Left lung (tissue), 14 donors: ENCODE data around the gene SUMF2. TPM values are rescaled to one million over a fixed set of nuclear protein-coding genes. Genes with fewer than 3 reads are reported as not detected.
"Not testable (repeated sequence)": the region's sequence is repeated elsewhere in the genome, so short reads cannot be mapped to it uniquely, and the experiment has no call there.

Source experiments
- ATAC-seq: fragments of 200-7000 bp; cut with Tn5 transposase; one replicate; pipeline ENCODE4 v1.9.1; 2020; ENCODE audit warnings: moderate library complexity
- DNase-seq, 4 donors: peaks; one replicate each; pipeline ENCODE4 v3.0.0-alpha.2; 2013 to 2020
- H3K27ac ChIP-seq, 2 donors: fragments of 200-600 bp; sonication (generic) in 1 of 2; one replicate each; pipeline versions ENCODE4 v1.5.0 to v1.8.0; 2020 to 2021
- H3K27me3 ChIP-seq, 2 donors: fragments of 200-600 bp; sonication (generic) in 1 of 2; one replicate each; pipeline versions ENCODE4 v1.5.0 to v1.8.0; 2020 to 2021
- H3K36me3 ChIP-seq, 2 donors: fragments of 200-600 bp; sonication (generic) in 1 of 2; one replicate each; pipeline versions ENCODE4 v1.5.0 to v1.8.0; 2020 to 2021
- H3K4me1 ChIP-seq, 2 donors: fragments of 200-600 bp; one replicate each; pipeline ENCODE4 v1.8.0; 2021
- H3K4me3 ChIP-seq, 2 donors: fragments of 200-600 bp; sonication (generic) in 1 of 2; one replicate each; pipeline versions ENCODE4 v1.5.0 to v1.8.0; 2020 to 2021; ENCODE audit warnings: mild to moderate bottlenecking in 1 of 2
- H3K9me3 ChIP-seq, 2 donors: fragments of 200-600 bp; sonication (generic) in 1 of 2; one replicate each; pipeline versions ENCODE4 v1.5.0 to v1.8.0; 2020 to 2021
- CTCF ChIP-seq, 2 donors: fragments of 200-600 bp; sonication (generic) in 1 of 2; IDR thresholded peaks; one replicate each; pipeline versions ENCODE4 v1.5.0 to v1.8.0; 2021; ENCODE audit warnings: antibody characterized with exemption in 2 of 2
- intact Hi-C, 2 donors: fragments of 100-400 bp; cut with DNase I; formaldehyde crosslinking; loops; one replicate each; pipeline versions ENCODE4 v1.11.2 to v1.14.2; 2022
- long read RNA-seq, 12 donors: library from polyadenylated mRNA in 2 of 12; unstranded in 2 of 12; transcript quantifications; one replicate each; pipeline ENCODE4 v2.0.0 and lab custom pipeline, GENCODE V29; 2019 to 2026
- polyA plus RNA-seq, 6 donors: library from polyadenylated mRNA; unstranded; fragments of 120-200 nt; gene quantifications; one replicate each; pipeline ENCODE4 v1.2.1, GENCODE V29; 2013; ENCODE audit not compliant: insufficient read length in 6 of 6
- total RNA-seq, 2 donors: library from RNA; stranded (reverse); fragmentation: NEBNext Ultra II Directional; extraction: Animal tissue kit (Norgen Biotek cat#: 25700); gene quantifications; one replicate each; pipeline ENCODE4 v1.2.1, GENCODE V29; 2021
- donor health status: DM: no; HTN: yes; CAD: no.
- donor health status: DM: no; HTN: no; CAD: no.

The SUMF2 gene
- total RNA-seq (100 to 1,000 TPM; 134 to 151 TPM), polyA plus RNA-seq (100 to 1,000 TPM; 105 to 133 (median 108) TPM)
- long read RNA-seq, donor 1, transcript SUMF2-216 (3 exons, 1,195 nt): minor isoform, 6 of 32 reads
- long read RNA-seq, donor 1, transcript SUMF2-208 (9 exons, 2,052 nt): major isoform, 17 of 32 reads
- long read RNA-seq, donor 1, partial matches to known transcripts: 6 of 32 reads
- long read RNA-seq, donor 1, other reads (novel, unspliced or antisense): 0 of 32 reads
- long read RNA-seq, donor 2, transcript SUMF2-208 (9 exons, 2,052 nt): major isoform, 14 of 24 reads
- long read RNA-seq, donor 2, partial matches to known transcripts: 0 of 24 reads
- long read RNA-seq, donor 2, other reads (novel, unspliced or antisense): 0 of 24 reads
- long read RNA-seq, donor 3, transcript SUMF2-208 (9 exons, 2,052 nt): major isoform, 10 of 13 reads
- long read RNA-seq, donor 3, partial matches to known transcripts: 0 of 13 reads
- long read RNA-seq, donor 3, other reads (novel, unspliced or antisense): 0 of 13 reads
- long read RNA-seq, donor 4, transcript SUMF2-208 (9 exons, 2,052 nt): major isoform, 81 of 110 reads
- long read RNA-seq, donor 4, partial matches to known transcripts: 3 of 110 reads
- long read RNA-seq, donor 4, other reads (novel, unspliced or antisense): 11 of 110 reads
- long read RNA-seq, donor 5, transcript SUMF2-218 (5 exons, 568 nt): minor isoform, 5 of 33 reads
- long read RNA-seq, donor 5, transcript SUMF2-208 (9 exons, 2,052 nt): major isoform, 17 of 33 reads
- long read RNA-seq, donor 5, partial matches to known transcripts: 0 of 33 reads
- long read RNA-seq, donor 5, other reads (novel, unspliced or antisense): 0 of 33 reads
- long read RNA-seq, donor 6, transcript SUMF2-208 (9 exons, 2,052 nt): major isoform, 22 of 24 reads
- long read RNA-seq, donor 6, partial matches to known transcripts: 0 of 24 reads
- long read RNA-seq, donor 6, other reads (novel, unspliced or antisense): 0 of 24 reads
- long read RNA-seq, donor 7, transcript SUMF2-208 (9 exons, 2,052 nt): major isoform, 15 of 20 reads
- long read RNA-seq, donor 7, partial matches to known transcripts: 0 of 20 reads
- long read RNA-seq, donor 7, other reads (novel, unspliced or antisense): 0 of 20 reads
- long read RNA-seq, donor 8, transcript SUMF2-208 (9 exons, 2,052 nt): major isoform, 9 of 17 reads
- long read RNA-seq, donor 8, partial matches to known transcripts: 0 of 17 reads
- long read RNA-seq, donor 8, other reads (novel, unspliced or antisense): 0 of 17 reads
- long read RNA-seq, donor 9: 0 reads
- long read RNA-seq, donor 10, transcript SUMF2-208 (9 exons, 2,052 nt): major isoform, 64 of 95 reads
- long read RNA-seq, donor 10, transcript SUMF2-216 (3 exons, 1,195 nt): minor isoform, 5 of 95 reads
- long read RNA-seq, donor 10, partial matches to known transcripts: 6 of 95 reads
- long read RNA-seq, donor 10, other reads (novel, unspliced or antisense): 10 of 95 reads
- long read RNA-seq, donor 11, transcript SUMF2-208 (9 exons, 2,052 nt): major isoform, 13 of 22 reads
- long read RNA-seq, donor 11, partial matches to known transcripts: 0 of 22 reads
- long read RNA-seq, donor 11, other reads (novel, unspliced or antisense): 0 of 22 reads
- long read RNA-seq, donor 12, transcript SUMF2-208 (9 exons, 2,052 nt): major isoform, 15 of 23 reads
- long read RNA-seq, donor 12, partial matches to known transcripts: 0 of 23 reads
- long read RNA-seq, donor 12, other reads (novel, unspliced or antisense): 0 of 23 reads

DNA sequence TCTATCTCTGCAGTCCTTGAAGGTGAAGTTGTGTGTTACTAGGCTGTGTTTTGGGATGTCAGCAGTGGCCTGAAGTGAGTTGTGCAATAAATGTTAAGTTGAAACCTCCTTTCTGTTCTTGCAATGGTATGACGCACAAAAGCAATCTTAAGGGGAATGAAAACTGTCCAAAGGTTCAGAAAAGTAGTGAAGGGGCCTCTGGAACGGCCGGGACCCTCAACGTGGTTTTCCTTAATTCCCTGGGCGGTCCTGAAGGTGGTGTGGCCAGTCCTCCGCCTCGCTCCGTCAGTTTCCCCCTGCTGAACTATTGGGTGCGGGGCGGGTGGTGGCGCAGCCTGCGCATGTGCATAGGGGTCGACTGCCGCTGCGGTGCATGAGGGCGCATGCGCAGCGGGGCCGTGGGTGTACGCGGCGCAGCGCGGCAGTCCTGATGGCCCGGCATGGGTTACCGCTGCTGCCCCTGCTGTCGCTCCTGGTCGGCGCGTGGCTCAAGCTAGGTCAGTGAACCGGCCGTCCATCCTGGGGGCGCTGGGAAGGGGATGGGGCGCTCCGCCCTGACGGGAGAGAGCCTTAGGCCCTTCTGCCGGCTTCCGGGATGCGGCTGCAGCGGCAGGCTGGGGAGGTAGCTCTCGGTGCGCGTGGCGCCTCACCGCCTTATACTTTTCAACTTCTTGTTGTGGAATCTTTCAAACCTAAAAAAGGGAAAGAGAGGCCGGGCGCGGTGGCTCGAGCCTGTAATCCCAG is at the start of gene SUMF2:
TSS of gene SUMF2 (plus strand) at position 405 of the 744 bp plus-strand sequence. CDS start at position 431, 26 bp downstream.
- Histone ChIP-seq H3K27ac (peak within 1 kb of the TSS; percentile 93 to 94), H3K36me3 (peaks cover 0 to 56% of the 10 kb centered on the region in 2 donors), H3K9me3 (no peaks in the 10 kb centered on the region), H3K4me3 (peak within 1 kb of the TSS; percentile 81 to 90), H3K27me3 (no peaks in the 10 kb centered on the region), H3K4me1 (peaks cover 4 to 35% of the 10 kb centered on the region in 2 donors)
- intact Hi-C loops: no loop called here
- ATAC-seq (peak; percentile 98), DNase-seq (peak; percentile 92 to 98 (median 94))
- no peak for TF ChIP-seq CTCF (IDR thresholded peaks at IDR 0.05)

GRCh38 chr7:56017015-56017414 is 47.1 kb upstream of the SUMF2 start:
- H3K4me3 ChIP-seq, H3K27ac ChIP-seq, ATAC-seq, H3K4me1 ChIP-seq, H3K27me3 ChIP-seq, intact Hi-C loops, DNase-seq, H3K9me3 ChIP-seq: not testable (repeated sequence)
- peaks cover 0 to 49% of the 10 kb centered on the region in 2 donors for H3K36me3 ChIP-seq

GRCh38 chr7:56019501-56019900 is 44.6 kb upstream of the SUMF2 start:
- DNase-seq: no peak
- Histone ChIP-seq H3K4me3 (no peak overlapping the region), H3K9me3 (no peaks in the 10 kb centered on the region), H3K4me1 (no peaks in the 10 kb centered on the region), H3K27ac (no peak overlapping the region), H3K36me3 (peaks cover 0 to 39% of the 10 kb centered on the region in 2 donors), H3K27me3 (no peaks in the 10 kb centered on the region)
- no peak for ATAC-seq
- TF ChIP-seq CTCF (IDR thresholded peaks at IDR 0.05): no peak
- intact Hi-C loops: no loop called here

GRCh38 chr7:56023500-56023899 is 40.6 kb upstream of the SUMF2 start:
- ATAC-seq: no peak

More at GRCh38 chr7:56023500-56023899, 40.6 kb upstream of the SUMF2 start:
- no peak overlapping the region for H3K27ac ChIP-seq
- H3K27me3 ChIP-seq: no peaks in the 10 kb centered on the region
- H3K4me1 ChIP-seq: no peaks in the 10 kb centered on the region
- no peak for TF ChIP-seq CTCF (IDR thresholded peaks at IDR 0.05)
- DNase-seq: no peak
- intact Hi-C loops: no loop called here
- H3K4me3 ChIP-seq: no peak overlapping the region
- no peaks in the 10 kb centered on the region for H3K9me3 ChIP-seq
- H3K36me3 ChIP-seq: peaks cover 0 to 47% of the 10 kb centered on the region in 2 donors
